HG03066 (cell line): Measurements from ENCODE around the gene NEMP1.
"Not testable (repeated sequence)": the region's sequence is repeated elsewhere in the genome, so short reads cannot be mapped to it uniquely, and the experiment has no call there.

Source experiments
- ATAC-seq: cut with Tn5 transposase; IDR thresholded peaks from one replicate; pipeline ENCODE4 v1.9.1; 2021; ENCODE audit warnings: low read depth; ENCODE audit not compliant: unreplicated experiment

NEMP1 gene

GRCh38 chr12:57037264-57037663 lies 41.3 kb downstream of the NEMP1 start:
- ATAC-seq, result no peak

GRCh38 chr12:57033431-57033830 lies 45.2 kb downstream of the NEMP1 start:
- no peak for ATAC-seq

- no peak for ATAC-seq
Observed at GRCh38 chr12:57031789-57032188, 46.8 kb downstream of the NEMP1 start.

GRCh38 chr12:57031138-57031725 lies 47.4 kb downstream of the NEMP1 start:
- no peak for ATAC-seq

- ATAC-seq, result no peak
Observed at GRCh38 chr12:57029457-57029856, 49.1 kb downstream of the NEMP1 start.

GRCh38 chr12:57027805-57028153 lies 50.8 kb downstream of the NEMP1 start:
- ATAC-seq, result no peak

- no peak for ATAC-seq
Observed at GRCh38 chr12:57027011-57027804, 51.4 kb downstream of the NEMP1 start.

- ATAC-seq, result no peak
Observed at GRCh38 chr12:57025196-57025595, 53.4 kb downstream of the NEMP1 start.

GRCh38 chr12:57022324-57022723 lies 56.3 kb downstream of the NEMP1 start:
- ATAC-seq, result not testable (repeated sequence)

GRCh38 chr12:57019983-57020719 lies 58.4 kb downstream of the NEMP1 start:
- ATAC-seq, result no peak

GRCh38 chr12:57018906-57019305 lies 59.7 kb downstream of the NEMP1 start:
- no peak for ATAC-seq

- not testable (repeated sequence) for ATAC-seq
Observed at GRCh38 chr12:57018353-57018752, 60.2 kb downstream of the NEMP1 start.

- no peak for ATAC-seq
Observed at GRCh38 chr12:57016348-57016747, 62.2 kb downstream of the NEMP1 start, which contains the start of gene TAC3. TSS of gene TAC3 (minus strand) at chr12:57016529. CDS start at chr12:57015797, 732 bp downstream.

GRCh38 chr12:57012600-57013465 lies 65.8 kb downstream of the NEMP1 start:
- ATAC-seq, result peak; percentile 79

- ATAC-seq, result no peak
Observed at GRCh38 chr12:57011438-57012424, 66.9 kb downstream of the NEMP1 start.

GRCh38 chr12:57010627-57011247 lies 67.9 kb downstream of the NEMP1 start:
- ATAC-seq, result no peak

- no peak for ATAC-seq
Observed at GRCh38 chr12:57009949-57010626, 68.5 kb downstream of the NEMP1 start.

- no peak for ATAC-seq
Observed at GRCh38 chr12:57008178-57008577, 70.4 kb downstream of the NEMP1 start.
